ENCODE data around the gene BRWD1.
A peak's percentile ranks its signal among the peaks of the same experiment; 100 is the strongest.

BRWD1 gene

GRCh38 chr21:39348355-39349210 is 35.2 kb upstream of the BRWD1 start, which contains the start of gene HMGN1:
TSS of gene HMGN1 (minus strand) at chr21:39349088. CDS start at chr21:39348917, 171 bp downstream.
- TF ChIP-seq CTCF (IDR thresholded peaks at IDR 0.05), result no peak
- H3K27ac ChIP-seq, result peak within 1 kb of the TSS; percentile 88 to 98
- DNase-seq (ENCODE audit: low spot score), result peak; percentile 86
- H3K4me3 ChIP-seq, result peak within 1 kb of the TSS; percentile 93

GRCh38 chr21:39348040-39348354 is 34.6 kb upstream of the BRWD1 start:
- DNase-seq (ENCODE audit: low spot score), result no peak
- no peak for TF ChIP-seq CTCF (IDR thresholded peaks at IDR 0.05)
- H3K4me3 ChIP-seq, result peak overlapping the region; percentile 93
- peak overlapping the region; percentile 88 to 98 for H3K27ac ChIP-seq

GRCh38 chr21:39347537-39347936 is 34.1 kb upstream of the BRWD1 start:
- no peak overlapping the region for H3K27ac ChIP-seq
- no peak for TF ChIP-seq CTCF (IDR thresholded peaks at IDR 0.05)
- H3K4me3 ChIP-seq, result peak overlapping the region; percentile 93
- no peak for DNase-seq (ENCODE audit: low spot score)

GRCh38 chr21:39346671-39347331 is 33.4 kb upstream of the BRWD1 start:
- no peak for TF ChIP-seq CTCF (IDR thresholded peaks at IDR 0.05)
- H3K4me3 ChIP-seq, result no peak overlapping the region
- DNase-seq (ENCODE audit: low spot score), result no peak
- no peak overlapping the region for H3K27ac ChIP-seq

- no peak overlapping the region for H3K4me3 ChIP-seq
- no peak for DNase-seq (ENCODE audit: low spot score)
Measured at GRCh38 chr21:39346206-39346605, 32.8 kb upstream of the BRWD1 start.

GRCh38 chr21:39345440-39345839 is 32.0 kb upstream of the BRWD1 start:
- DNase-seq (ENCODE audit: low spot score), result no peak
- no peak overlapping the region for H3K27ac ChIP-seq
- no peak for TF ChIP-seq CTCF (IDR thresholded peaks at IDR 0.05)
- no peak overlapping the region for H3K4me3 ChIP-seq

More at GRCh38 chr21:39346206-39346605, 32.8 kb upstream of the BRWD1 start:
- TF ChIP-seq CTCF (IDR thresholded peaks at IDR 0.05), result no peak
- H3K27ac ChIP-seq, result no peak overlapping the region
